Coronary artery (tissue), 2 donors: ENCODE data around the gene LRIT1.

ENCODE experiments used
- DNase-seq: peaks from one replicate; pipeline ENCODE4 v3.0.0-alpha.2; 2017; ENCODE audit warnings: low spot score
- H3K27ac ChIP-seq, 2 donors: fragments of 200-600 bp; sonication (generic); one replicate each; pipeline ENCODE4 v1.5.1; 2016 to 2019
- H3K4me3 ChIP-seq: fragments of 200-600 bp; sonication (generic); 2 replicates; pipeline ENCODE4 v1.5.1; 2016; ENCODE audit warnings: mild to moderate bottlenecking, moderate library complexity
- TF ChIP-seq, protein P1 (sequence below): fragments of 200-600 bp; sonication (generic); IDR thresholded peaks from one replicate; pipeline ENCODE4 v1.5.1; 2019; ENCODE audit warnings: antibody characterized with exemption

LRIT1 gene

DNA sequence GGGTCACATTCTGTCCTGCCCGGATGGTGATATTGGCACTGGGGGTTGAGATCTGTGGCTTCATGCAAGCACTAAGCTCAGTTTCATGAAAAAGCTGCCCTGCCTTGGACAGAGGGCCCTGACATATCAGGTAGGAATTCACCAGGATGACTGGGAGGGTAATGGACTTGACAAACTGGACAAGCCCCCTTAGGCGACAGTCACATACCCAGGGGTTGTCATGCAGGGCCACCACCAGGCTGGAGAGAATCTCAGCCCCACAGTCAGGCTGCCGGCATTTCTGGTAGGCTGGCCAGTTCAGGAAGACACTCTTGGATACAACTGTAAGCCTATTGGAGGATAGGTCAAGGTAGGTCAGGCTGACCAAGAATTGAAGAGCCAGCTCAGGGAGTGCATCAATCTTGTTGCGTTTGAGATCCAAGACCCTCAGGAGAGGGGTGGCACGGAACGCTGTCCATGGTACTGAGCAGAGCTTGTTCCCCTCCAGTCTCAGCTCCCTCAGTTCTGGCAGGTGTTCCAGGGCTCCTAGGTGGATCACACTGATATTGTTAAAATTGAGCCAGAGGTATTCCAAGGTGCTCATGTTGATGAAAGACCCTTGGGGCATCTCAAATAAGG, 16.8 kb downstream of the LRIT1 start:
- TF ChIP-seq, protein P1, sequence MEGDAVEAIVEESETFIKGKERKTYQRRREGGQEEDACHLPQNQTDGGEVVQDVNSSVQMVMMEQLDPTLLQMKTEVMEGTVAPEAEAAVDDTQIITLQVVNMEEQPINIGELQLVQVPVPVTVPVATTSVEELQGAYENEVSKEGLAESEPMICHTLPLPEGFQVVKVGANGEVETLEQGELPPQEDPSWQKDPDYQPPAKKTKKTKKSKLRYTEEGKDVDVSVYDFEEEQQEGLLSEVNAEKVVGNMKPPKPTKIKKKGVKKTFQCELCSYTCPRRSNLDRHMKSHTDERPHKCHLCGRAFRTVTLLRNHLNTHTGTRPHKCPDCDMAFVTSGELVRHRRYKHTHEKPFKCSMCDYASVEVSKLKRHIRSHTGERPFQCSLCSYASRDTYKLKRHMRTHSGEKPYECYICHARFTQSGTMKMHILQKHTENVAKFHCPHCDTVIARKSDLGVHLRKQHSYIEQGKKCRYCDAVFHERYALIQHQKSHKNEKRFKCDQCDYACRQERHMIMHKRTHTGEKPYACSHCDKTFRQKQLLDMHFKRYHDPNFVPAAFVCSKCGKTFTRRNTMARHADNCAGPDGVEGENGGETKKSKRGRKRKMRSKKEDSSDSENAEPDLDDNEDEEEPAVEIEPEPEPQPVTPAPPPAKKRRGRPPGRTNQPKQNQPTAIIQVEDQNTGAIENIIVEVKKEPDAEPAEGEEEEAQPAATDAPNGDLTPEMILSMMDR, result no peak
- Histone ChIP-seq H3K27ac (no peak overlapping the region), H3K4me3 (no peak overlapping the region)
- no peak for DNase-seq

DNA sequence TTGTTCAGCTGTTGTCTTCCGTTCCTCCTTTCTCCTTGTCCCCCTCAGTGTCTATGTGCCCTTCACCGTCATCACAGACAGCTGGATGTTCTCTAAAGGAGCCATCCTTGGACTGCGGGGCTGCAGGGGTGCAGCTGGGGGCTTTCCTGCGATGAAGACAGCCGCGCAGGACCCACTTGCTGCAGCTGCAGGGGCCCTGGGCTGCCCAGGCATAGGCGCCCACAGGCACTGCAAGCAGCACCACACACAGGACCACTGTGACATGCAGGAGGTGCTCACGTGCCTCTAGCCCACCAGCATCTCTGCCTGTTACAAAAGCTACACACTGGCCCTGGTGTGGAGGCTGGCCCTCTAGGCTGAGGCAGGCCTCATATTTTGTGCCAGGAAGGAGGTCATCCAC, 19.4 kb downstream of the LRIT1 start:
- TF ChIP-seq, protein P1, result no peak
- no peak overlapping the region for H3K27ac ChIP-seq
- no peak for DNase-seq
- no peak overlapping the region for H3K4me3 ChIP-seq

GRCh38 chr10:84217746-84218145, 23.6 kb downstream of the LRIT1 start:
- no peak for DNase-seq
- Histone ChIP-seq H3K4me3 (no peak overlapping the region), H3K27ac (no peak overlapping the region)
- TF ChIP-seq, protein P1, result no peak

- DNase-seq, result no peak
- TF ChIP-seq, protein P1, result no peak
- no peak overlapping the region for H3K27ac ChIP-seq
- H3K4me3 ChIP-seq, result no peak overlapping the region
Observed at GRCh38 chr10:84216834-84217233, 24.5 kb downstream of the LRIT1 start.

DNA sequence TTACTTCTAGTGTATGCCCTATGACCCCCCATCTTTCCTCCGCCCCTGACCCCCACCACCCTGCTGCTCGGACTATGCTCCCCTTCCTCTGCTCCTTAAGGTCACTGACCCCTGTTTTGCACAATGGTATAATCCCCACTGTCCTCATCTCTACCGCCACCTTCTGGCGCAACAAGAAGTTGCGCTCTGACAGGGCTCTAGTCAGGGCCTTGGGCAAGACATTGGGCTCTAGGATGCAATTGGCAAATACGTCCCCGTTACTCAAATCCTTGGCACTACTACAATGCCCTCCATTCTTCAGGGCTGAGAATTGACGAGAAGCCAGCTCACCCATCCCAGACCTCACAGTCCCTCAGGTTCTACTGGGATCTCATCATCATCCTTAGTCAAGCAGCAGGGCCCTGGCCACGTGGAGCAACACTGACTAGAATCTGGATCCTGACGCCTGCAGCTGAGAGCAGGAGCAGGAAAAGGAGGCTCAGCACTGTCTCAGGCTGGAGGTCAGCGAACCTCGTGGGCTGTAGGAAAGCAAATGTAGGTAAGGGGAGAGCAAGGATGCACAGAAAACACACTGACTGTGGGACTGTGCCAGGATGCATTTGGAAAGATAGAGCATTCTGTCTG, 26.6 kb downstream of the LRIT1 start:
- TF ChIP-seq, protein P1, result no peak

DNA sequence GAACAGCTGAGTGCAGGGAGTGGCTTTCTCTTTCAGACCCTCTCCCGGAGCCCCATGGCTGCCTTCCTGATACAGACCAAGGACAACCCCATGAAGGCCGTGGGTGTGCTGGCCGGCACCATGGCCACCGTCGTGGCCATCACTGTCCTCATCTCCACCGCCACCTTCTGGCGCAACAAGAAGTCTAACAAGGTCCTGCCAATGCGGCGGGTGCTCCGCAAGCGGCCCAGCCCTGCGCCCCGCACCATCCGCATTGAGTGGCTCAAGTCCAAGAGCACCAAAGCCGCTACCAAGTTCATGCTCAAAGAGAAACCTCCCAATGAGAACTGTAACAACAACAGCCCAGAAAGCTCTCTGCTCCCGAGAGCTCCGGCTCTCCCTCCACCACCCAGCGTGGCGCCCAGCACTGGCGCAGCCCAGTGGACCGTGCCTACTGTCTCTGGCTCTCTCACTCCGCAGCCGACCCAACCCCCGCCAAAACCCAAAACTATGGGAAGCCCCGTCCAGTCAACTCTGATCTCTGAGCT, 27.2 kb downstream of the LRIT1 start:
- TF ChIP-seq, protein P1, result no peak
- no peak for DNase-seq
- H3K4me3 ChIP-seq, result no peak overlapping the region
- no peak overlapping the region for H3K27ac ChIP-seq

More for the DNA sequence above, 26.6 kb downstream of the LRIT1 start:
- Histone ChIP-seq H3K27ac (no peak overlapping the region), H3K4me3 (no peak overlapping the region)
- DNase-seq, result no peak

DNA sequence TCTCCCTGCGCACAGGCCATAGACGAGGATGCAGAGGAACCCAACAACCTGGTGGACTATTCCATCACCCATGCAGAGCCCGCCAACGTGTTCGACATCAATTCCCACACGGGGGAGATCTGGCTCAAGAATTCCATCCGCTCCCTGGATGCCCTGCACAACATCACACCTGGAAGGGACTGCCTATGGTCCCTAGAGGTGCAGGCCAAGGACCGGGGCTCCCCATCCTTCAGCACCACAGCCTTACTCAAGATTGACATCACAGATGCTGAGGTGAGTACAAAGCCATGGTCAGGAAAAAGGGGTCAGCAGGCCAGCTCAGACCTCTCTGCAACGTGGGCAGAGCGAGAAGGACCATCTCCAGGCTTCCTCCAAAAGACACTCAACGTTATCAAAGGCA, 28.3 kb downstream of the LRIT1 start:
- Histone ChIP-seq H3K4me3 (no peak overlapping the region), H3K27ac (no peak overlapping the region)
- TF ChIP-seq, protein P1, result no peak
- no peak for DNase-seq
